Mesenchymal stem cell (in vitro differentiated cells and primary cell): ENCODE results near the gene EFNA1.

Experiments used
- DNase-seq: peaks from one replicate; pipeline ENCODE4 v3.0.0-alpha.2; 2013
- H2AFZ ChIP-seq: one replicate; pipeline ENCODE4 v1.6.1; 2013; ENCODE audit warnings: low read depth, mild to moderate bottlenecking, control low read depth, inconsistent platforms, low read length, moderate library complexity
- H2AK5ac ChIP-seq: 2 replicates; pipeline ENCODE4 v1.6.1; 2013; ENCODE audit warnings: low read length, moderate library complexity, mild to moderate bottlenecking, inconsistent platforms; ENCODE audit not compliant: severe bottlenecking
- H2BK120ac ChIP-seq: one replicate; pipeline ENCODE4 v1.6.1; 2013; ENCODE audit warnings: low read depth, mild to moderate bottlenecking, inconsistent platforms, low read length, moderate library complexity
- H2BK12ac ChIP-seq, 2 experiments: one replicate each; pipeline ENCODE4 v1.6.1; 2013; ENCODE audit warnings: inconsistent platforms in 2 of 2, low read length in 2 of 2, mild to moderate bottlenecking in 2 of 2, moderate library complexity in 2 of 2, control low read depth in 1 of 2
- H2BK15ac ChIP-seq: one replicate; pipeline ENCODE4 v1.6.1; 2013; ENCODE audit warnings: mild to moderate bottlenecking, low read depth, inconsistent platforms; ENCODE audit not compliant: poor library complexity, severe bottlenecking
- H2BK5ac ChIP-seq: 2 replicates; pipeline ENCODE4 v1.6.1; 2013; ENCODE audit warnings: low read depth, mild to moderate bottlenecking, low read length, control low read depth, inconsistent platforms; ENCODE audit not compliant: poor library complexity, severe bottlenecking
- H3K14ac ChIP-seq, 2 experiments: one replicate each; pipeline ENCODE4 v1.6.1; 2013; ENCODE audit warnings: inconsistent platforms in 2 of 2, low read length in 2 of 2, control low read depth in 1 of 2, mild to moderate bottlenecking in 1 of 2, moderate library complexity in 1 of 2
- H3K18ac ChIP-seq, 2 experiments: one replicate each; pipeline ENCODE4 v1.6.1; 2013; ENCODE audit warnings: inconsistent platforms in 2 of 2, low read length in 2 of 2, control low read depth in 1 of 2, low read depth in 1 of 2, mild to moderate bottlenecking in 1 of 2
- H3K23ac ChIP-seq, 2 experiments: one replicate each; pipeline ENCODE4 v1.6.1; 2013; ENCODE audit warnings: inconsistent platforms in 2 of 2, low read length in 2 of 2, mild to moderate bottlenecking in 2 of 2, moderate library complexity in 2 of 2, control low read depth in 1 of 2
- H3K27ac ChIP-seq: 2 replicates; pipeline ENCODE4 v1.5.1; 2013; ENCODE audit warnings: mild to moderate bottlenecking, moderate library complexity, low read length, control low read depth, inconsistent platforms; ENCODE audit not compliant: poor library complexity, severe bottlenecking
- H3K27me3 ChIP-seq, 2 experiments: 2 replicates each; pipeline versions ENCODE4 v1.6.1 to v1.7.0; 2013; ENCODE audit warnings: low read length in 2 of 2, mild to moderate bottlenecking in 2 of 2, moderate library complexity in 2 of 2, control low read depth in 1 of 2, inconsistent platforms in 1 of 2; ENCODE audit not compliant: control insufficient read depth in 1 of 2, insufficient read depth in 1 of 2
- H3K36me3 ChIP-seq, 2 experiments: 2 replicates each; pipeline versions ENCODE4 v1.6.1 to v1.7.0; 2013; ENCODE audit warnings: low read length in 2 of 2, control low read depth in 1 of 2, inconsistent platforms in 1 of 2, low read depth in 1 of 2, mild to moderate bottlenecking in 1 of 2; ENCODE audit not compliant: insufficient read depth in 2 of 2, control insufficient read depth in 1 of 2
- H3K4ac ChIP-seq, 2 experiments: one replicate each; pipeline ENCODE4 v1.6.1; 2013; ENCODE audit warnings: inconsistent platforms in 2 of 2, low read length in 2 of 2, mild to moderate bottlenecking in 2 of 2, moderate library complexity in 2 of 2, control low read depth in 1 of 2, low read depth in 1 of 2
- H3K4me1 ChIP-seq: 2 replicates; pipeline ENCODE4 v1.6.1; 2013; ENCODE audit warnings: low read depth, low read length, control low read depth; ENCODE audit not compliant: control insufficient read depth, insufficient read depth
- H3K4me2 ChIP-seq: 2 replicates; pipeline ENCODE4 v1.6.1; 2013; ENCODE audit warnings: low read length, mild to moderate bottlenecking, inconsistent platforms; ENCODE audit not compliant: poor library complexity, severe bottlenecking
- H3K4me3 ChIP-seq, 2 experiments: 2 replicates each; pipeline versions ENCODE4 v1.5.1 to v1.7.0; 2013; ENCODE audit warnings: low read length in 2 of 2, mild to moderate bottlenecking in 2 of 2, control low read depth in 1 of 2, low read depth in 1 of 2; ENCODE audit not compliant: insufficient read depth in 1 of 2
- H3K79me1 ChIP-seq: replicated peaks from 2 replicates; pipeline ENCODE4 v1.6.1; 2013; ENCODE audit warnings: mild to moderate bottlenecking, control low read depth, low read length, inconsistent platforms; ENCODE audit not compliant: poor library complexity, severe bottlenecking
- H3K9ac ChIP-seq: 2 replicates; pipeline ENCODE4 v1.7.0; 2013; ENCODE audit warnings: mild to moderate bottlenecking, low read length, moderate library complexity
- H3K9me3 ChIP-seq: 2 replicates; pipeline ENCODE4 v1.7.0; 2013; ENCODE audit warnings: mild to moderate bottlenecking, low read length; ENCODE audit not compliant: control insufficient read depth
- H4K8ac ChIP-seq: one replicate; pipeline ENCODE4 v1.6.1; 2013; ENCODE audit warnings: inconsistent platforms, mild to moderate bottlenecking, low read length, moderate library complexity
- H4K91ac ChIP-seq: one replicate; pipeline ENCODE4 v1.6.1; 2013; ENCODE audit warnings: mild to moderate bottlenecking, low read length, inconsistent platforms
- WGBS: methylation state at CpG from one replicate; pipeline ENCODE4 v1.1.7; 2013; ENCODE audit warnings: mixed read lengths; 5-methylcytosine and 5-hydroxymethylcytosine counted together

Gene EFNA1

DNA sequence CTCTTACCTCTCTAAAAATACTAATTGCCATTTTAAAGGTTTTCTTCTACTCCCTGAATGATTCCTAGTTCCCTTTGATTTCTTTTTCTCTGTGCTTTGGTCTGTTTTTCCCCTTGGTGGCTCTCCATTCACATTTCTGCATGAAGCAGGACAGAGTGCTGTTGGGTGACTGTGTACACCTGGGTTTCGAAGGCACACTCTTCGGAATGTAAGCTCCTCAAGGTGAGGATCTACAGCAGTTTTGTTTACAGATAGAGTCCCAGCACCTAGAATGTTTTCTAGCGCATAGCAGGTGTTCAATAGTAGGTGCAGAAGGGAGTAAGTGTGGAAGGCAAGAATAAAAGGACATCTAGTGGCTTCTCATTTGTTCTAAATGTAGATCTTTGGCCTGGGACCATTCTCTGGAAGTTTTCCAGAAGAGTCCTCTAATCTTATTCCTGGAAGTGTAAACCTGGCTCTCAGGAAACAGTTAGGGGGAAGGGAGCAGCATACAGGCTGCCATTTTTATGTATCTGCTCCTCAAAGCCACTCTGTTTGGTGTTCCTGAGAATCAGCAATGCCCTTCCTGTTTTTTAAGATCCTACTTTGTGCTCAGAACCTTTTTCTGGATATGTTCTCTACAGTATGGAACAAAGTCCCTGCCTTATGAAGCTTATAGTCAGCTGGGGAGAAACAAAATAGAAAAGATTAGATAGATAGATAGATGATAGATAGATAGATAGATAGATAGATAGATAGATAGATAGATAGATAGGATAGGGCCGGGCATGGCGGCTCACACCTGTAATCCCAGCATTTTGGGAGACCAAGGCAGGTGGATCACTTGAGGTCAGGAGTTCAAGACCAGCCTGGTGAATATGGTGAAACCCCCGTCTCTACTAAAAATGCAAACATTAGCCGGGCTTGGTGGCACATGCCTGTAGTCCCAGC is 22.8 kb upstream of the EFNA1 start:
- H4K91ac ChIP-seq: no peak overlapping the region
- no peak overlapping the region for H3K23ac ChIP-seq
- no peaks in the 10 kb centered on the region for H3K9me3 ChIP-seq
- H4K8ac ChIP-seq: no peak overlapping the region
- no peak overlapping the region for H3K14ac ChIP-seq
- no peaks in the 10 kb centered on the region for H3K36me3 ChIP-seq
- no peak overlapping the region for H2AK5ac ChIP-seq
- WGBS: 94% methylated on average over 7 of the region's 7 CpGs
- H3K18ac ChIP-seq: no peak overlapping the region
- no peak overlapping the region for H3K4ac ChIP-seq
- H3K9ac ChIP-seq: no peak overlapping the region
- no peak overlapping the region for H2BK12ac ChIP-seq
- H3K27ac ChIP-seq: no peak overlapping the region
- H2BK15ac ChIP-seq: no peak overlapping the region
- no peak for DNase-seq
- H2BK5ac ChIP-seq: no peak overlapping the region
- no peak overlapping the region for H2AFZ ChIP-seq
- H3K4me1 ChIP-seq: no peaks in the 10 kb centered on the region
- H3K79me1 ChIP-seq: no peaks in the 10 kb centered on the region
- H3K4me2 ChIP-seq: no peak overlapping the region
- no peak overlapping the region for H3K4me3 ChIP-seq
- H3K27me3 ChIP-seq: peaks cover 31 to 44% of the 10 kb centered on the region in 2 experiments
- no peak overlapping the region for H2BK120ac ChIP-seq

DNA sequence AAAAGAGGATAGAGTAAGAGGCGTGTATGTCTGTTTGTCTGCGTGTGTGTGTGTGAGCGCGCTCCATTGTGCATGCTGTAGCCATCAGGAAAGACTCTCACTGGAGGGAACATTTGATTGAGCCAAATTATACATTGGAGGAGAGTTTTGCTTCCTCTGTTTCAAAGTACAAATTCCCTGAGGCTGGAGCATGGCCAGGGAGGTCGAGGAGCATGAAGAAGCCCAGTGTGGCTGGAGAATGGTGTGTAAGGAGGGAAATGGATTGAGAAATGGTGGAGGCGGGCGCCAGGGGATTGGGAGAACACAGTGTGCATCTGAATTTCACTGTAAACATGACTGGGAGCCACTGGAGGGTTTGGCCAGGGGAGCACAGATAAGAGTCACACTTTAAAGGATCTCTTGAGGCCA is 22.1 kb upstream of the EFNA1 start:
- Histone ChIP-seq H3K4ac (no peak overlapping the region), H3K27ac (no peak overlapping the region), H2BK5ac (no peak overlapping the region), H2AK5ac (no peak overlapping the region), H3K14ac (no peak overlapping the region), H3K79me1 (no peaks in the 10 kb centered on the region), H3K9ac (no peak overlapping the region), H2AFZ (no peak overlapping the region), H2BK15ac (no peak overlapping the region), H3K4me1 (no peaks in the 10 kb centered on the region), H3K4me2 (no peak overlapping the region), H2BK12ac (no peak overlapping the region), H4K91ac (no peak overlapping the region), H3K36me3 (no peaks in the 10 kb centered on the region), H3K4me3 (no peak overlapping the region), H3K23ac (no peak overlapping the region), H3K18ac (no peak overlapping the region), H3K9me3 (no peaks in the 10 kb centered on the region), H3K27me3 (peaks cover 31 to 48% of the 10 kb centered on the region in 2 experiments), H4K8ac (no peak overlapping the region), H2BK120ac (no peak overlapping the region)
- DNase-seq: no peak
- 79% methylated on average over 7 of the region's 7 CpGs for WGBS

DNA sequence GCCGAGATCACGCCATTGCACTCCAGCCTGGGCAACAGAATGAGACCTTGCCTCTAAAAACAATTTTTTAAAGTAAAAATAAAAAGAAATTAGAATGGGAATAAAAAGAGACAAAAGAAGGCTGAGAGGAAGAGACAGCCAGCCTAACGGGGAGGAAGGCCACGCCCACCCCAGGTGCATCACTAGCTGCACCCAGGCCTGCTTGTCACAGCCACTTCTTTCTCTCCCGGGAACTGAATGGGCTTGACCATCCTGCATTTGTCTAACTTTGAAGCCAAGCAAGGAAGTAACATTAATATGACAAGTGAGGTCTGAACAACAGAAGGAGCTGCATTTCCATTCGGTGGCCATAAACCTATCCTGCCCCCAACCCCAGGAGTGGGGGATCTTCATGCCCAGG is 20.8 kb upstream of the EFNA1 start:
- no peak overlapping the region for H2BK15ac ChIP-seq
- no peak overlapping the region for H3K4me2 ChIP-seq
- no peak overlapping the region for H2BK5ac ChIP-seq
- no peak overlapping the region for H2BK12ac ChIP-seq
- H3K14ac ChIP-seq: no peak overlapping the region
- no peaks in the 10 kb centered on the region for H3K36me3 ChIP-seq
- no peaks in the 10 kb centered on the region for H3K9me3 ChIP-seq
- H3K4me1 ChIP-seq: no peaks in the 10 kb centered on the region
- no peak overlapping the region for H4K8ac ChIP-seq
- DNase-seq: no peak
- no peak overlapping the region for H3K9ac ChIP-seq
- no peak overlapping the region for H3K23ac ChIP-seq
- H4K91ac ChIP-seq: no peak overlapping the region
- H3K27ac ChIP-seq: no peak overlapping the region
- peaks cover 38 to 51% of the 10 kb centered on the region in 2 experiments for H3K27me3 ChIP-seq
- H3K4me3 ChIP-seq: no peak overlapping the region
- H2AK5ac ChIP-seq: no peak overlapping the region
- no peak overlapping the region for H2BK120ac ChIP-seq
- H2AFZ ChIP-seq: no peak overlapping the region
- no peak overlapping the region for H3K4ac ChIP-seq
- no peaks in the 10 kb centered on the region for H3K79me1 ChIP-seq
- WGBS: 76% methylated on average over 4 of the region's 6 CpGs
- no peak overlapping the region for H3K18ac ChIP-seq

DNA sequence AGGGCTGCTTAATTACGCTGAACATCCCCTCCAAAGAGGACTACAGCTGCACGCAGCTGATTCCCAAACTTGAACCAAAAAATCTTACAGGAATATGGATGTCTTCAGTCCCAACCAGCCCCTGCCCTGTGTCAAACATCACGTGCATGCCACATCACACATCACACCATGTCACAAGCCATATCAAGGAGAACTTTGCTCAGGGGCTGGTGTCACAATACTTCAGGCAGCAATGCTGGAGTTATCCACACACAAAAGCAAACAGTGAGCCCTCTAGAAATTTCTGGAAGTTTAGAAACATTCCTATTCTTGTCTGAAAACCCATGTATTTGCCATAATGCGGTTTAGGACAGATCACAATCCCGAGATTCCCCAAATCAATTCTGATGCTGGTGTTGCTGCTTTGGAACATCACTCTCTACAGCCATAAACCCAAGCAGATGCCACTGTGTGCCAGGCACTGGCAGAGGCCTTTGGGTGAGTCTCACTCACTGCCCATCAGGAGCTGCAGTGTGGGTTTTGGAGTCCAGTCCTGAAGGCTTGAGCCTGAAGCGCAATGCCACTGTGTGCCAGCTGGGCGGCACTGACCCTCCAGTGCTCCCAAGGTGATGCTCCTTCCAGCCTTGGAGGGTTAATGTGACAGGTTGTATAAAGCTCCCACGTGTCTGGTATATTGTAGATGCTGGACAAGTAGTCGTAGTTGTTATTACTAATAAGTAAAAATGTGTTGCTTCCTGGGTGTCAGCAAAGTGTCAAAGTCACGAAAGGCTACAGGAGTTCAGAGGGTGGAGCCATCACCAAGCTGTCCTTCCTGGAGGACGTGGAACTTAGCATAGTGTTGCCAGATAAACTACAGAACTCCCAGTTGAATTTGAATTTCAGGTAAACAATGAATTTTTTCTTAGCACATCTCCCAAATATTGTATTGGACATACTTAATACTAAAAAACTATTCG is 20.1 kb upstream of the EFNA1 start:
- Histone ChIP-seq H3K4me3 (no peak overlapping the region), H3K9ac (no peak overlapping the region), H3K9me3 (no peaks in the 10 kb centered on the region), H3K27ac (no peak overlapping the region), H3K79me1 (no peaks in the 10 kb centered on the region), H3K18ac (no peak overlapping the region), H2BK12ac (no peak overlapping the region), H3K23ac (no peak overlapping the region), H3K36me3 (no peaks in the 10 kb centered on the region), H2BK15ac (no peak overlapping the region), H3K14ac (no peak overlapping the region), H2AFZ (no peak overlapping the region), H2BK5ac (no peak overlapping the region), H4K8ac (no peak overlapping the region), H4K91ac (no peak overlapping the region), H2AK5ac (no peak overlapping the region), H2BK120ac (no peak overlapping the region), H3K4me2 (no peak overlapping the region), H3K4me1 (no peaks in the 10 kb centered on the region), H3K4ac (no peak overlapping the region), H3K27me3 (peaks cover 38 to 55% of the 10 kb centered on the region in 2 experiments)
- 73% methylated on average over 12 of the region's 12 CpGs for WGBS
- no peak for DNase-seq
